NCI-H2029 treated with DMSO at 0.1 percent for 48 hours (cell line): ENCODE data around the gene KLK2.

Source experiments
- DNase-seq: peaks from one replicate; lab custom pipeline; 2025; lab: John Stamatoyannopoulos, UW

KLK2 gene

DNA sequence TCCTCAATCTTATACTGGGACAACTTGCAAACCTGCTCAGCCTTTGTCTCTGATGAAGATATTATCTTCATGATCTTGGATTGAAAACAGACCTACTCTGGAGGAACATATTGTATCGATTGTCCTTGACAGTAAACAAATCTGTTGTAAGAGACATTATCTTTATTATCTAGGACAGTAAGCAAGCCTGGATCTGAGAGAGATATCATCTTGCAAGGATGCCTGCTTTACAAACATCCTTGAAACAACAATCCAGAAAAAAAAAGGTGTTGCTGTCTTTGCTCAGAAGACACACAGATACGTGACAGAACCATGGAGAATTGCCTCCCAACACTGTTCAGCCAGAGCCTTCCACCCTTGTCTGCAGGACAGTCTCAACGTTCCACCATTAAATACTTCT is 22.5 kb upstream of the KLK2 start:
- DNase-seq: no peak

DNA sequence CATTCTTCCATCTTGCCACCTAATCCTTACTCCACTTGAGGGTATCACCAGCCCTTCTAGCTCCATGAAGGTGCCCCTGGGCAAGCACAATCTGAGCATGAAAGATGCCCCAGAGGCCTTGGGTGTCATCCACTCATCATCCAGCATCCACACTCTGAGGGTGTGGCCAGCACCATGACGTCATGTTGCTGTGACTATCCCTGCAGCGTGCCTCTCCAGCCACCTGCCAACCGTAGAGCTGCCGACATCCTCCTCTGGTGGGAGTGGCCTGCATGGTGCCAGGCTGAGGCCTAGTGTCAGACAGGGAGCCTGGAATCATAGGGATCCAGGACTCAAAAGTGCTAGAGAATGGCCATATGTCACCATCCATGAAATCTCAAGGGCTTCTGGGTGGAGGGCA is 21.6 kb upstream of the KLK2 start:
- no peak for DNase-seq

DNA sequence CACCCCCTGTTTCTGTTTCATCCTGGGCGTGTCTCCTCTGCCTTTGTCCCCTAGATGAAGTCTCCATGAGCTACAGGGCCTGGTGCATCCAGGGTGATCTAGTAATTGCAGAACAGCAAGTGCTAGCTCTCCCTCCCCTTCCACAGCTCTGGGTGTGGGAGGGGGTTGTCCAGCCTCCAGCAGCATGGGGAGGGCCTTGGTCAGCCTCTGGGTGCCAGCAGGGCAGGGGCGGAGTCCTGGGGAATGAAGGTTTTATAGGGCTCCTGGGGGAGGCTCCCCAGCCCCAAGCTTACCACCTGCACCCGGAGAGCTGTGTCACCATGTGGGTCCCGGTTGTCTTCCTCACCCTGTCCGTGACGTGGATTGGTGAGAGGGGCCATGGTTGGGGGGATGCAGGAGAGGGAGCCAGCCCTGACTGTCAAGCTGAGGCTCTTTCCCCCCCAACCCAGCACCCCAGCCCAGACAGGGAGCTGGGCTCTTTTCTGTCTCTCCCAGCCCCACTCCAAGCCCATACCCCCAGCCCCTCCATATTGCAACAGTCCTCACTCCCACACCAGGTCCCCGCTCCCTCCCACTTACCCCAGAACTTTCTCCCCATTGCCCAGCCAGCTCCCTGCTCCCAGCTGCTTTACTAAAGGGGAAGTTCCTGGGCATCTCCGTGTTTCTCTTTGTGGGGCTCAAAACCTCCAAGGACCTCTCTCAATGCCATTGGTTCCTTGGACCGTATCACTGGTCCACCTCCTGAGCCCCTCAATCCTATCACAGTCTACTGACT is 18.4 kb upstream of the KLK2 start, which contains the start of gene KLK3:
KLK3 (plus strand) TSS at position 280 of the 775 bp plus-strand sequence; CDS start at position 321, 41 bp downstream.
- DNase-seq: no peak

DNA sequence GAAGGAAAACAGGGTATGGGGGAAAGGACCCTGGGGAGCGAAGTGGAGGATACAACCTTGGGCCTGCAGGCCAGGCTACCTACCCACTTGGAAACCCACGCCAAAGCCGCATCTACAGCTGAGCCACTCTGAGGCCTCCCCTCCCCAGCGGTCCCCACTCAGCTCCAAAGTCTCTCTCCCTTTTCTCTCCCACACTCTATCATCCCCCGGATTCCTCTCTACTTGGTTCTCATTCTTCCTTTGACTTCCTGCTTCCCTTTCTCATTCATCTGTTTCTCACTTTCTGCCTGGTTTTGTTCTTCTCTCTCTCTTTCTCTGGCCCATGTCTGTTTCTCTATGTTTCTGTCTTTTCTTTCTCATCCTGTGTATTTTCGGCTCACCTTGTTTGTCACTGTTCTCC is 15.9 kb upstream of the KLK2 start:
- no peak for DNase-seq

DNA sequence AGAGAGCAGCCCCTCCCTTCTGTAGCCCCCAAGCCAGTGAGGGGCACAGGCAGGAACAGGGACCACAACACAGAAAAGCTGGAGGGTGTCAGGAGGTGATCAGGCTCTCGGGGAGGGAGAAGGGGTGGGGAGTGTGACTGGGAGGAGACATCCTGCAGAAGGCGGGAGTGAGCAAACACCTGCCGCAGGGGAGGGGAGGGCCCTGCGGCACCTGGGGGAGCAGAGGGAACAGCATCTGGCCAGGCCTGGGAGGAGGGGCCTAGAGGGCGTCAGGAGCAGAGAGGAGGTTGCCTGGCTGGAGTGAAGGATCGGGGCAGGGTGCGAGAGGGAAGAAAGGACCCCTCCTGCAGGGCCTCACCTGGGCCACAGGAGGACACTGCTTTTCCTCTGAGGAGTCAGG is 14.4 kb upstream of the KLK2 start:
- DNase-seq: no peak

DNA sequence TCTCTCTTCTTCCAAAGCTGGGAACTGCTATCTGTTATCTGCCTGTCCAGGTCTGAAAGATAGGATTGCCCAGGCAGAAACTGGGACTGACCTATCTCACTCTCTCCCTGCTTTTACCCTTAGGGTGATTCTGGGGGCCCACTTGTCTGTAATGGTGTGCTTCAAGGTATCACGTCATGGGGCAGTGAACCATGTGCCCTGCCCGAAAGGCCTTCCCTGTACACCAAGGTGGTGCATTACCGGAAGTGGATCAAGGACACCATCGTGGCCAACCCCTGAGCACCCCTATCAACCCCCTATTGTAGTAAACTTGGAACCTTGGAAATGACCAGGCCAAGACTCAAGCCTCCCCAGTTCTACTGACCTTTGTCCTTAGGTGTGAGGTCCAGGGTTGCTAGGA is 13.4 kb upstream of the KLK2 start:
- no peak for DNase-seq

DNA sequence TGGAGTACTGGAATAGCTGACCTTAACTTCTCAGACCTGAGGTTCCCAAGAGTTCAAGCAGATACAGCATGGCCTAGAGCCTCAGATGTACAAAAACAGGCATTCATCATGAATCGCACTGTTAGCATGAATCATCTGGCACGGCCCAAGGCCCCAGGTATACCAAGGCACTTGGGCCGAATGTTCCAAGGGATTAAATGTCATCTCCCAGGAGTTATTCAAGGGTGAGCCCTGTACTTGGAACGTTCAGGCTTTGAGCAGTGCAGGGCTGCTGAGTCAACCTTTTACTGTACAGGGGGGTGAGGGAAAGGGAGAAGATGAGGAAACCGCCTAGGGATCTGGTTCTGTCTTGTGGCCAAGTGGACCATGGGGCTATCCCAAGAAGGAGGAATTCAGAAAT is 12.2 kb upstream of the KLK2 start:
- no peak for DNase-seq

DNA sequence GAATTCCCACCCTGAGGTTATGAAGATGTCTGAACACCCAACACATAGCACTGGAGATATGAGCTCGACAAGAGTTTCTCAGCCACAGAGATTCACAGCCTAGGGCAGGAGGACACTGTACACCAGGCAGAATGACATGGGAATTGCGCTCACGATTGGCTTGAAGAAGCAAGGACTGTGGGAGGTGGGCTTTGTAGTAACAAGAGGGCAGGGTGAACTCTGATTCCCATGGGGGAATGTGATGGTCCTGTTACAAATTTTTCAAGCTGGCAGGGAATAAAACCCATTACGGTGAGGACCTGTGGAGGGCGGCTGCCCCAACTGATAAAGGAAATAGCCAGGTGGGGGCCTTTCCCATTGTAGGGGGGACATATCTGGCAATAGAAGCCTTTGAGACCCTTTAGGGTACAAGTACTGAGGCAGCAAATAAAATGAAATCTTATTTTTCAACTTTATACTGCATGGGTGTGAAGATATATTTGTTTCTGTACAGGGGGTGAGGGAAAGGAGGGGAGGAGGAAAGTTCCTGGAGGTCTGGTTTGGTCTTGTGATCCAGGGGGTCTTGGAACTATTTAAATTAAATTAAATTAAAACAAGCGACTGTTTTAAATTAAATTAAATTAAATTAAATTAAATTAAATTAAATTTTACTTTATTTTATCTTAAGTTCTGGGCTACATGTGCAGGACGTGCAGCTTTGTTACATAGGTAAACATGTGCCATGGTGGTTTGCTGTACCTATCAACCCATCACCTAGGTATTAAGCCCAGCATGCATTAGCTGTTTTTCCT is 11.5 kb upstream of the KLK2 start:
- DNase-seq: no peak

DNA sequence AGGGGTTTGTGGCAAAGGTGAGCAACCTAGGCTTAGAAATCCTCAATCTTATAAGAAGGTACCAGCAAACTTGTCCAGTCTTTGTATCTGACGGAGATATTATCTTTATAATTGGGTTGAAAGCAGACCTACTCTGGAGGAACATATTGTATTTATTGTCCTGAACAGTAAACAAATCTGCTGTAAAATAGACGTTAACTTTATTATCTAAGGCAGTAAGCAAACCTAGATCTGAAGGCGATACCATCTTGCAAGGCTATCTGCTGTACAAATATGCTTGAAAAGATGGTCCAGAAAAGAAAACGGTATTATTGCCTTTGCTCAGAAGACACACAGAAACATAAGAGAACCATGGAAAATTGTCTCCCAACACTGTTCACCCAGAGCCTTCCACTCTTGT is 3.8 kb upstream of the KLK2 start:
- DNase-seq: no peak

DNA sequence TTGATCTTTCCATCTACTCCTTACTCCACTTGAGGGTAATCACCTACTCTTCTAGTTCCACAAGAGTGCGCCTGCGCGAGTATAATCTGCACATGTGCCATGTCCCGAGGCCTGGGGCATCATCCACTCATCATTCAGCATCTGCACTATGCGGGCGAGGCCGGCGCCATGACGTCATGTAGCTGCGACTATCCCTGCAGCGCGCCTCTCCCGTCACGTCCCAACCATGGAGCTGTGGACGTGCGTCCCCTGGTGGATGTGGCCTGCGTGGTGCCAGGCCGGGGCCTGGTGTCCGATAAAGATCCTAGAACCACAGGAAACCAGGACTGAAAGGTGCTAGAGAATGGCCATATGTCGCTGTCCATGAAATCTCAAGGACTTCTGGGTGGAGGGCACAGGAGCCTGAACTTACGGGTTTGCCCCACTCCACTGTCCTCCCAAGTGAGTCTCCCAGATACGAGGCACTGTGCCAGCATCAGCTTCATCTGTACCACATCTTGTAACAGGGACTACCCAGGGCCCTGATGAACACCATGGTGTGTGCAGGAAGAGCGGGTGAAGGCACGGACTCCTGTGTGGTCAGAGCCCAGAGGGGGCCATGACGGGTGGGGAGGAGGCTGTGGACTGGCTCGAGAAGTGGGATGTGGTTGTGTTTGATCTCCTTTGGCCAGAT is 2.7 kb upstream of the KLK2 start:
- DNase-seq: no peak

DNA sequence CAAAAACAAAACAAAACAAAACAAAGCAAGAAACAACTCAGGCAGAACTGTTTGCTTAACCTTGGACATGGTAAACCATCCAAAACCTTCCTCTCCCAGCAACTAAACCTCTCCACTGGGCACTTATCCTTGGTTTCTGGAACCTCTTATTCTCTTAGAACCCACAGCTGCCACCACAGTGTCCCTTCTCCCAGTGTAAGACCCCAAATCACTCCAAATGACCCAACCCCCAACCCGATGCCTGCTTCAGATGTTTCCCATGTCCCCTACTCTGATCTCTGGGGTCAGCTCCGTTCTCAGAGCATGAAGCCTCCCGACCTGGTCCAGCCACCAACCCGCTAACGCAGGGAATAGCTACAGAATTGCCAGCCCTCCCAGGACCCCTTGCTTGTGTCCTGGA is 972 bp downstream of the KLK2 start:
- DNase-seq: no peak

DNA sequence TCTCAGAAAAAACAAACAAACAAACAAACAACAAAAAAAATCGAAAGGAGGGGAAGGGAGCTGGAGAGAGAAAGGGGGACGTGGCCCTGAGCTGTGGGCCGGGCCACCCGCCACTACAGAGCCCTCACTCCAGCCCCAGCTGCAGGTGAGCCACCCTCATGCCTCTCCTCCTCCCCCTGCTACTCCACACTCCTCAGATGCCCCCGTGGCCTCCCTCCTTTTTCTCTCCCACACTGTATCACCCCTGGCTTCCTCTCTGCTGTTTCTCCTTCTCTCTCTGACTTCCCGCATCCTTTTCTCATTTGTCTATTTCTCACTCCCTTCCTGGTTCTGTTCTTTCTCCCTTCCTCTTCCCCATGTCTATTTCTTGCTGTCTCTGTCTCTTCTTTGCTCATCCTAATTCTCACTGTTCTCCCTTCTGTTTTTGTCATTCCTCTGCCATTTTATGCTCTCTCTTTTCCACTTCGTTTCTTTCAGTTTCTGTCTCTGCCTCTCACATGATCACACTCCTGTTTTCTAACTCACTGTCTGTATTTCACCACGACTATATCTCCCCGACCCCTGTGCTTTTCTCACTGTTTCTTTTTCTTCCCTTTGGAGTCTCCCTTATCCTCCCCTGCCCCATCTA is 2.7 kb downstream of the KLK2 start:
- DNase-seq: no peak

DNA sequence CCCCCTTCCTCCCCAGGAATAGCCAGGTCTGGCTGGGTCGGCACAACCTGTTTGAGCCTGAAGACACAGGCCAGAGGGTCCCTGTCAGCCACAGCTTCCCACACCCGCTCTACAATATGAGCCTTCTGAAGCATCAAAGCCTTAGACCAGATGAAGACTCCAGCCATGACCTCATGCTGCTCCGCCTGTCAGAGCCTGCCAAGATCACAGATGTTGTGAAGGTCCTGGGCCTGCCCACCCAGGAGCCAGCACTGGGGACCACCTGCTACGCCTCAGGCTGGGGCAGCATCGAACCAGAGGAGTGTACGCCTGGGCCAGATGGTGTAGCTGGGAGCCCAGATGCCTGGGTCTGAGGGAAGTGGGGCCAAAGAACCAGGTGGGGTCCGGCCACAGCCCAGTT is 3.2 kb downstream of the KLK2 start:
- no peak for DNase-seq

DNA sequence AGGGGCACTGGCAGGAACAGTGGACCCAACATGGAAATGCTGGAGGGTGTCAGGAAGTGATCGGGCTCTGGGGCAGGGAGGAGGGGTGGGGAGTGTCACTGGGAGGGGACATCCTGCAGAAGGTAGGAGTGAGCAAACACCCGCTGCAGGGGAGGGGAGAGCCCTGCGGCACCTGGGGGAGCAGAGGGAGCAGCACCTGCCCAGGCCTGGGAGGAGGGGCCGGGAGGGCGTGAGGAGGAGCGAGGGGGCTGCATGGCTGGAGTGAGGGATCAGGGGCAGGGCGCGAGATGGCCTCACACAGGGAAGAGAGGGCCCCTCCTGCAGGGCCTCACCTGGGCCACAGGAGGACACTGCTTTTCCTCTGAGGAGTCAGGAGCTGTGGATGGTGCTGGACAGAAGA is 4.1 kb downstream of the KLK2 start:
- DNase-seq: no peak

DNA sequence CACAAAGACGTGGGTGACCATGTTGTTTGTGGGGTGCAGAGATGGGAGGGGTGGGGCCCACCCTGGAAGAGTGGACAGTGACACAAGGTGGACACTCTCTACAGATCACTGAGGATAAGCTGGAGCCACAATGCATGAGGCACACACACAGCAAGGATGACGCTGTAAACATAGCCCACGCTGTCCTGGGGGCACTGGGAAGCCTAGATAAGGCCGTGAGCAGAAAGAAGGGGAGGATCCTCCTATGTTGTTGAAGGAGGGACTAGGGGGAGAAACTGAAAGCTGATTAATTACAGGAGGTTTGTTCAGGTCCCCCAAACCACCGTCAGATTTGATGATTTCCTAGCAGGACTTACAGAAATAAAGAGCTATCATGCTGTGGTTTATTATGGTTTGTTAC is 5.6 kb downstream of the KLK2 start:
- DNase-seq: no peak

DNA sequence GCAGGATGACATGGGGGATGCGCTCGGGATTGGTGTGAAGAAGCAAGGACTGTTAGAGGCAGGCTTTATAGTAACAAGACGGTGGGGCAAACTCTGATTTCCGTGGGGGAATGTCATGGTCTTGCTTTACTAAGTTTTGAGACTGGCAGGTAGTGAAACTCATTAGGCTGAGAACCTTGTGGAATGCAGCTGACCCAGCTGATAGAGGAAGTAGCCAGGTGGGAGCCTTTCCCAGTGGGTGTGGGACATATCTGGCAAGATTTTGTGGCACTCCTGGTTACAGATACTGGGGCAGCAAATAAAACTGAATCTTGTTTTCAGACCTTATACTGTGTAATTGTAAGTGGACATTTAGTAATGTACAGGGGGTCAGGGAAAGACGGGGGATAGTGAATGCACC is 7.0 kb downstream of the KLK2 start:
- no peak for DNase-seq

DNA sequence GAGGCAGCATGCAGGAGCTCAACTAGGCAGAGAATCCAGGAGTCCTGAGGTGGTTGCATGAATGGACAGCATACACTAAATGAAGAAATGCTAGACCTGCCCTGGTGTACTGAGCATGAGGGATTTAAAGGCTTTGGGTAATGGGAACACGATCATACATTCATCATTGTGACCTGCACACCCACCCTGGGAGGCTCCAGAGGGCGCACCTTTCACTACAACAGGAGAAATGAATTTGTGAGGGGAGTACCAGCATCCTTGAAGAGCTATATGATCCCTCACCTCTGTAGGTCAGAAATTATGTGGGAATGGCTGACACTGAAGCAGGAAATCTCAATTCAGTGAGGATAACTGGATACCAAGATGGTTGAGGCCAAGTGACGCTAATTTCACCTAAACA is 8.9 kb downstream of the KLK2 start:
- no peak for DNase-seq

DNA sequence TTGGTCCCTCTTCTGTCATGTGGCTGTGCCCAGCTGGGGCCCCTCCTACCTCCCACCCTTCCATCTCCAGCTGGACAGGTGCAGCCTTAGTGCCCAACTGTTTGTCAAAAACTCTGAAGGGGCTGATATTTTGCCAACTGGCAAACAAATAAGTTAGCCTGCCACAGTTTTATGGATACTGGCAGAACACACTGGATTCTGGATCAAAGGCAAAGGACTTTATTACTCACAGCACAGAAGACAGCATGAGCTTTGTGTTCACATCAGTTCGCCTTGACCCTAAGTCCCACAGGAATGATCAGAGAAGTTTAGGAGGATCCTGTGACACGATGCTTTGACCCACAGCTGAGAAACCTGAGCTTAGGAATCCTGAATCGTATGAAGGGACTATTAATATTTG is 16.4 kb downstream of the KLK2 start:
- no peak for DNase-seq

DNA sequence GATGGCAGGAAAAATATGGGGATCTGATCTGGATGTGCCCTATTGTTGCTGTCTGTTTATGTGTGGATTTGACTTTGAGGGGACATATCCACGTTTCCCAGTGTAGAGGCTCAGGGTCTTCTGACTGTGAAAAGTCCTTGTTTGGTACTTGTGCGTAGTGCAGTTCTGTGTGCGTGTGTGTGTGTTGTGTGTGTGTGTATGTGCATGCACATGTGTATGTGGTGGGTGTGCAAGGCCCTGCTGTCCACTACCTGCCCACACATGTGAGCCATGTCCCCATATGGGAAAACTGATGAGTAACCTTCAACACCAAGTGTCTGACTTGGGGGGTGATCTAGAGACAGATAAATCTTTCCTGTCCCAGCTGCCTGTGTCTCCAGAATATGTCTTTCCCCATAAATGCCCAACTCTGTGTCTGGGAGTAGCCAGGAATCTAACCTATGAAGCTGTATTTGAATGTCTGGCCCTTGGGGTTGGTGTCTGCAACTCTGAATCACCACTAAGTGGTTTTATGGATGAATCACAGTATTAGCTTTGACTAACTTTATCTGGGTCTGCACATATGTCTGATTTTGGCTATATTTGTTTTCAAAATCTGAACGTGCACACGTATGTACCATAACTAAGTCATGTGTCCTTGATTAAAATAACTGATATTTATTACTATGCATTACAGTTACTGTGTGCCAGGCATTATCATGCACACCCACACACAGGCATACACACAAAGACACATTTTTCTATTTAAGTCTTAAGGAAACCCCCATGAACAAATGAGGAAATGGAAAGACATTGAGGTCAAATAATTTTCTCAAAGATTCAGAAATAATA is 17.4 kb downstream of the KLK2 start:
- no peak for DNase-seq

DNA sequence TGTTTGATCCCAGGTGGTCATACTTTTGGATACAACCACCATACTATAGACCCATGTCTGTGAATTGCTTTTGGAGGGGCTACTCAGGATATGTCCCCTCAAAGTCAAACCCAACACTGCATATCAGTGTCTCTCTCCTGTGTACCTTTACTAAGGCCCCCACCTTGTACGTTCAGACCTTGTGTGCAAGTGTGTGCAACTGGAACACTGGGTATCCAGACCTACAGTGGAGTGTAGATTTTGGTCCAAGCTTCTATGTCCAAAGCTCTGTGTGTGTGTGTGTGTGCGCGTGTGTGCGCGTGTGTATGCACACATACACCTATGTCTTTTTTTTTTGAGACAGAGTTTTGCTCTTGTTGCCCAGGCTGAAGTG is 18.0 kb downstream of the KLK2 start:
- no peak for DNase-seq

DNA sequence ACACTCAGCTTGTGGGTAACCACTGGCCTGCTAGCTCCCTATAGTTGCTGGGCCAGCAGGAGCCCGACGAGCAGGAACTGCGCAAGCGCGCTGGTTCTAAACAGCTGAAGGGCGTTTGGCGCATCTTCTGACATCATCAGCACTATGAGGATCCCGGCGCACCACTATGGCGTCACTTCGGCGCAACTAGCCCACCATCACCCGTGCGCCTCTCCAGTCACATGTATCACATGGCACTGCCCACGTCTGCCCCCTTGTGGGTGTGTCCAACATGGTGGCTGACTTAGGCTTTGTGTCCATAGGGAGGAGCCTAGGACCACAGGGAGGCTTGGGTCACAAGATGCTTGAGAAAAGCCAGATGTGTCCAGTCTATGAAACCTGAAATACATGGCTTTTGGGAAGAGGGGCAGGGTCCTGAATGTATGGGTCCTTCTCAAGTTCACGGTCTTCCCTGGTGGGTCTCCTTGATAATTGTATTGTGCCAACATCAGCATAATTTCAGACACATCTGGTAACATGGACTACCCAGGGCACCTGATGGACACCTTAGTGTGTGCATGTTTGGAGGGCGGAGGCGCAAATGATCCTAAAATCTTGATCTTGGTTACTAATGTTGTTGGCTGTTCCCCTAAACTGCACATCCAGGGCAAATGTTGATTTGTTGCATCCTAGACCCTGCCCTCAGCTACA is 20.0 kb downstream of the KLK2 start:
- no peak for DNase-seq
